Stimulated activated CD4-positive, alpha-beta T cell treated with anti-CD3 and anti-CD28 coated beads, Interleukin-15, amount 100 ng/mL, for 1 hour (primary cell): ENCODE data around the gene SOX10.

Source experiments
- DNase-seq, 2 donors: peaks; one replicate each; pipeline ENCODE4 v3.0.0-alpha.2; 2020; ENCODE audit warnings: low read depth in 1 of 2, low spot score in 1 of 2

SOX10 gene

GRCh38 chr22:38016182-38017151 is 32.1 kb upstream of the SOX10 start:
- DNase-seq: no peak

- DNase-seq: no peak
Observed at GRCh38 chr22:38014083-38014482, 29.7 kb upstream of the SOX10 start.

GRCh38 chr22:38012604-38013072 is 28.3 kb upstream of the SOX10 start:
- DNase-seq: no peak

GRCh38 chr22:38009000-38009806 is 24.8 kb upstream of the SOX10 start:
- DNase-seq: no peak

- DNase-seq: no peak
Observed at GRCh38 chr22:38007330-38007902, 23.1 kb upstream of the SOX10 start.

GRCh38 chr22:38006906-38007305 is 22.6 kb upstream of the SOX10 start:
- DNase-seq: no peak

- DNase-seq: no peak
Observed at GRCh38 chr22:38005943-38006342, 21.6 kb upstream of the SOX10 start.

- no peak for DNase-seq
Observed at GRCh38 chr22:37999640-38000272, 15.4 kb upstream of the SOX10 start.

GRCh38 chr22:37999236-37999635 is 14.9 kb upstream of the SOX10 start:
- DNase-seq: no peak

GRCh38 chr22:37998543-37998942 is 14.2 kb upstream of the SOX10 start:
- DNase-seq: no peak

GRCh38 chr22:37996515-37997246 is 12.3 kb upstream of the SOX10 start:
- no peak for DNase-seq

GRCh38 chr22:37996079-37996478 is 11.7 kb upstream of the SOX10 start:
- no peak for DNase-seq

GRCh38 chr22:37995460-37995859 is 11.1 kb upstream of the SOX10 start:
- DNase-seq: no peak

GRCh38 chr22:37994982-37995381 is 10.6 kb upstream of the SOX10 start:
- no peak for DNase-seq

- DNase-seq: no peak
Observed at GRCh38 chr22:37994049-37994448, 9.7 kb upstream of the SOX10 start.

- DNase-seq: no peak
Observed at GRCh38 chr22:37991731-37992442, 7.5 kb upstream of the SOX10 start.

GRCh38 chr22:37990862-37991261 is 6.5 kb upstream of the SOX10 start:
- DNase-seq: no peak

- DNase-seq: no peak
Observed at GRCh38 chr22:37990301-37990700, 5.9 kb upstream of the SOX10 start.

- DNase-seq: no peak
Observed at GRCh38 chr22:37989146-37990045, 5.0 kb upstream of the SOX10 start.
